Brain pericyte (primary cell): Measurements from ENCODE around the gene TCP11.

Experiments
- DNase-seq: peaks from one replicate; pipeline ENCODE4 v3.0.0-alpha.2; 2012; ENCODE audit warnings: low read depth, low spot score

TCP11 gene

GRCh38 chr6:35080821-35081425, 60.2 kb downstream of the TCP11 start:
- DNase-seq = no peak

GRCh38 chr6:35080016-35080680, 61.0 kb downstream of the TCP11 start:
- no peak for DNase-seq

GRCh38 chr6:35079311-35080000, 61.7 kb downstream of the TCP11 start:
- DNase-seq = no peak

GRCh38 chr6:35078896-35079295, 62.2 kb downstream of the TCP11 start:
- no peak for DNase-seq

GRCh38 chr6:35078226-35078850, 62.8 kb downstream of the TCP11 start:
- no peak for DNase-seq

- DNase-seq = no peak
These were observed 63.4 kb downstream of the TCP11 start for GRCh38 chr6:35077713-35078105.

- DNase-seq = no peak
These were observed 64.0 kb downstream of the TCP11 start for GRCh38 chr6:35076997-35077712.

GRCh38 chr6:35073766-35074471, 67.2 kb downstream of the TCP11 start:
- no peak for DNase-seq

GRCh38 chr6:35073211-35073610, 67.9 kb downstream of the TCP11 start:
- DNase-seq = no peak

- DNase-seq = no peak
These were observed 68.5 kb downstream of the TCP11 start for GRCh38 chr6:35072698-35073055.

GRCh38 chr6:35072051-35072697, 69.0 kb downstream of the TCP11 start:
- no peak for DNase-seq

GRCh38 chr6:35071347-35071994, 69.7 kb downstream of the TCP11 start:
- no peak for DNase-seq

GRCh38 chr6:35070111-35070510, 71.0 kb downstream of the TCP11 start:
- no peak for DNase-seq

GRCh38 chr6:35069262-35069661, 71.9 kb downstream of the TCP11 start:
- DNase-seq = no peak

- no peak for DNase-seq
These were observed 72.5 kb downstream of the TCP11 start for GRCh38 chr6:35068644-35069043.

- no peak for DNase-seq
These were observed 72.9 kb downstream of the TCP11 start for GRCh38 chr6:35068206-35068605.
